Esophagus mucosa (tissue), 1 donor: ENCODE measurements around the gene CLCNKB. TPM values are rescaled to one million over a fixed set of nuclear protein-coding genes. Genes with fewer than 3 reads are reported as not detected.
"Not testable (repeated sequence)": the region's sequence is repeated elsewhere in the genome, so short reads cannot be mapped to it uniquely, and the experiment has no call there.

Experiments
- ATAC-seq: fragments of 200-7000 bp; cut with Tn5 transposase; one replicate; pipeline ENCODE4 v1.9.1; 2020
- total RNA-seq: library from RNA; stranded (reverse); gene quantifications from one replicate; pipeline ENCODE4 v1.2.4, GENCODE V29; 2023
- donor health status: DM: yes; HTN: yes; CAD: no.

CLCNKB gene
- total RNA-seq, 1 donor from 2014 or later: not detected

GRCh38 chr1:16061989-16062686, 18.6 kb downstream of the CLCNKB start:
- not testable (repeated sequence) for ATAC-seq

- not testable (repeated sequence) for ATAC-seq
Measured at GRCh38 chr1:16062687-16063075, 19.1 kb downstream of the CLCNKB start.

DNA sequence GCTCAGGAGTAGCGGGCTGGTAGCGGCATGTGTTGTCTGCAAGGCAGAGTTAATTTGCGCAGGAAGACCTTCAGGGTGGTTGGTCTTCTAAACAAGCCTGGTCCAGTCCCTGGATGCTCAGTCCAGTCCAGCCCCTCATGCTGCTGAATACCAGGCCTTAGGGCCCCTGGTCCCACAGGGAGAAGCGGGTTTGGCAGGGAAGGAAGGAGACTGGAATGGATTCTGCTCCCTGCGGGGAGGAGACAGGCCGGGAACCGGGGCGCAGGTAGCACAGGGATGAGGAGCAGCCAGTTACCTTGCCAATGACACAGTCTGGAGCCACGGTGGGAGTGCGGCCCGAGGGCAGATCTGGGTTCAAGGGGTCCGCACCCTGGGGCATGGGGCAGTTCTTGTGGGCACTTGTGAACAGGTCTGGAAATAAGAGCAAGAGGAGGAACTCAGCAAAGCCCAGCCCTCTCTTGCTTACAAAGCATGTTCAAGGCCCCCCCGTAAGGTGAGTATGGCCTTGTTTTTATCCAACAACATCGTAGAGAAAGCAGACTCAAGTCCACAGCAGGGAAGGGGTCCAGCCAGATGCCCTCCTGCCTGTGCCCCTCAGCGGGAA, 19.7 kb downstream of the CLCNKB start:
- no peak for ATAC-seq

GRCh38 chr1:16063921-16064320, 20.3 kb downstream of the CLCNKB start:
- no peak for ATAC-seq

- no peak for ATAC-seq
Measured at GRCh38 chr1:16064536-16065268, 21.1 kb downstream of the CLCNKB start.

DNA sequence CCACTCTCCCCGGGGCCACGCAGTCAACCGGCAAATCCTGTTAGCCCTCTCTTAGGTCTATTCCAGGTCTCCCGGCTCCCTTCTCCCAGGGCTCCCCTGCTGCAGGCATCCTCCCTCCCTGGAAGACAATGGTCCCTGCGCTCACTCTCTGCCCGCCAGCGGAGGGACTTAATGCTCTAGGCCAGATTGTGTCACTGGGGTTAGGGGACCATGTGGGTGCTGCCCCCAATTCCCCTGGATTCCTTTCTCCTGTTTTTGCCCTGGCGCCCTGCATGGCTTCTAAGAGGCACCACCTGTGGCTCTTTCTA, 21.6 kb downstream of the CLCNKB start:
- no peak for ATAC-seq

DNA sequence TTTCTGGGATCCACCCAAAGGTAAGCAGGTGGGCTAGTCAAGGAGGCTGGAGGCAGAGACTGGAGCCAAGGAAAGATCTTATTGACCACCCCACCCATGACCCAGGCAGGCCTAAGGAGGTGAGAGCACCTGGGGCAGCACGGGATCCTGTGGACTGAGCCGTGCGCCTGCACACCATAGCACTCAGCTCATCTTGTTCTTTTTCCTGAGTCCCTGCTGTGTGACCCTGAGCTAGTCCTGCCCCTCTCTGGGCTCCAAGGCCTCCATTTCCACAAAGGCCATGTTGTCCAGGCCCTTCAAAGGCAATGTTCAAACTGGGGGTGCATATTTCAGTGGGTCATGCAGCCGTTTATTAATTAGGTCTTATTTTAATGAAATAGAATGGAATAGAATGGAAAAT, 22.7 kb downstream of the CLCNKB start:
- ATAC-seq: no peak

DNA sequence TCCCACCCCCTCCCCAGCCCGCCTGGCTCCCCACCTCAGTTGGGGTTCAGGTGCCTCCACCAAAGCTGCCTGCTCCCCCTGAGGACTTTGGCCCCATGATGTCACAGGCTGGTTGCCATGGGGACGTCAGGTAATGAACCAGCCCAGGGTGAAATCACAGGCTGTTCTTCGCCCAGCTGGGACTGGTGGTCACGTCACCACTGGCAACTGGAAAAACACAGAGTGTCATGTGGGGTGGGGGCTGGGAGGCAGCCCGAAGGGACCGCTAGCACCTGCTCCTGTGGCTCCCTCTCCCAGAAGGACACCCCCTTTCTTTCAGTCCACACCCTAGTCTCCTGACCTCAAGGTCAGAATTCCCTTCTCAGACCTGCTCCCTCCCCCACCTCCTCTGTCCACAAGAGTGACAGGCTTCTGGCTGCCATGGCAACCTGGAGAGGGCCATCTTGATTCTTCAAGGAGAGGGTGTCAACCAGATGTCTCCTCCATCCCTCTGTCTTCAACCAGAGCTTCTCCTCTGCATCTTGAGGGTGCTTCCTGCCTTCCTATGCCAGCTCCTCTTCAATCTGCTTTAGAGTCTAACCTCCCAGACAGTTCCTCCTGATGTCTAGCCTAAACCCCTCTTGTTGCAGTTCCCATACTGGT, 23.7 kb downstream of the CLCNKB start:
- ATAC-seq: no peak

DNA sequence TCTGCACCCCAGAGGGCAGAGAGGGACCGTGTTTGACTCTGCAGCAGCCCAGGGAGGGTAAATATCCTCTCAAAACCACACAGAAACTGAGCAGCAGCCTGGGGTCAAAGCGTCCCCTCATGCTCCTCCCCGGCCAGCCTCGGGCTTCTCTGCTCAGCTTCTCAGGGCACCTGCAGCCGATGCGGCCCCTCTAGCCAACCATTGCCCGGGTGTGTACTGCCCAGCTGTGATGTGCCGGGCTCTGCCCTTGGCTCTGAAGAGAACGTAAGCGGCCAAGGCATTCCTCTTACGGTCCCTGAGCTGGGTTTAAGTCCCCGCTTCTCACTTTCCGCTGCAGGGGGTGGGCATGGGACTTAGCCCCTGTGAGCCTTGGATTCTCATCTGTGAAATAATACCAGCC, 24.4 kb downstream of the CLCNKB start:
- no peak for ATAC-seq

- ATAC-seq: peak; percentile 19
Measured at GRCh38 chr1:16068356-16069270, 25.0 kb downstream of the CLCNKB start.

GRCh38 chr1:16070640-16071355, 27.2 kb downstream of the CLCNKB start:
- no peak for ATAC-seq

DNA sequence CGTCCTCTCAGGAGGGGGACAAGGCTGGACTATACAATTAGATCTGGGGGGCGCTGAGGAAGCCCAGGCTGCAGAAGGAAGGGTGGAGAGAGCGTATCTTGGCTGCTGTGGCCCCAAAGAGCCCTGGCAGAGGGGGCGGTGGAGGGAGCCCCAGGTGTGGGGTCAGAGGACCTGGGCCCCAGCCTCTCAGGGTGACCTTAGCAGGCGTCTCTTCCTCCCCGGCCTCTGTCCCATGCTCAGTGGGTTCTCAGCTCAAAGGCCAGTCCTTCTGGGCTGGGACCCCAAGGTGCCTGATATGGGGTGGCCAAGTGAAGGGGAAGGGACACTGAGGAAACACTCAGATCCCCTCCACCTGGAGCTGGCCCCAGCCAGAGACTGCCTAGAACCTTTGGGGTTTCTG, 28.0 kb downstream of the CLCNKB start:
- ATAC-seq: no peak

DNA sequence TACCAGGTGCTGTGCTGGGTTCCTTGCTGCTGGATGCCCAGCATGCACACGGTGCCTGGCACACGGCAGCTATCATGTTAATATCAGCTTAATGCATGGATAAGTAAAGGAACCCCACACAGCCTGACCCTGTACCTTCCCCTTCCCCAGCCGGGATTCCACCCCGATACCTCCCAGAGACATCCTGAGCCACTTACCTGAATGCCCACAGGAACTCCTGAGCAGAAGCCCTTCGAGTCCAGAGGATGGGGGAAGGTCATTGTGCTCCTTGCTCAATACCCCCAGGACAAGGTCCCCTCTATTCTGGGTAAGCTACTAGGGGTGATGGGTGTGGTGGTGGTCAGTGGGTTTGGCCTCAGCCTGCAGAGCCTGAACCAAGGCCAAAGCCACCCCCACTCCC, 28.5 kb downstream of the CLCNKB start:
- no peak for ATAC-seq

- no peak for ATAC-seq
Measured at GRCh38 chr1:16072616-16073484, 29.3 kb downstream of the CLCNKB start.

DNA sequence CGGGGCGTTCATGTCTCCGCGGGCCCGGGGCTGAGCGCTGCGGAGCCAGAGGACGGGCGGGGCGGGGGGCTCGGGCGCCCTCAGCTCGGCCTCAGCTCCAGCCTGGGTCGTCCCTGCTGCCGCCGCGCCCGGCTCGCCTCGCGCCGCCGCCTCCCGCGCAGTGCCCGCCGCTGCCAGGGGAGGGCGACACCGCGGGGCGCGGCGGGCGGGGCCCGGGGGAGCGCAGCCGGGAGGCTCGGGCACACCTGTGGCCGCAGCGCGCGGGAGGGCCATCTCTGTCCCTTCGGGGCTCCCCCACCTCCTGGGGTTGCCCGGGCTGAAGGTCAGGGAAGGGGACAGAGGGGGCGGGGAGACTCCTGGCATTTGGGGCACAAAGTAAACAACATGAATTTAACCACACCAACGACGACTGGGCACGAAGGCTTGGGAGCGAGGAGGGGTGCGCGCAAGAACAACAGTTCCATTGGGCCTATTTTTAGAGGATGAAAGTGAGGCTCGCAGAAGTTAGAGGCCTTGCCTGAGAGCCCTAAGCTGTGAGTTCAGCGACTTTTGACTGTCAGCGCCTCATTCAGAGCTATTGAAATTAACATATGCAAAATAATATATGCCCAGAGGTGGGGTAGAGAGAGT, 30.0 kb downstream of the CLCNKB start, which contains the start of gene FAM131C:
FAM131C (minus strand) TSS at position 162 of the 630 bp plus-strand sequence. CDS start 209 bp downstream, outside the sequence.
- ATAC-seq: peak; percentile 21

DNA sequence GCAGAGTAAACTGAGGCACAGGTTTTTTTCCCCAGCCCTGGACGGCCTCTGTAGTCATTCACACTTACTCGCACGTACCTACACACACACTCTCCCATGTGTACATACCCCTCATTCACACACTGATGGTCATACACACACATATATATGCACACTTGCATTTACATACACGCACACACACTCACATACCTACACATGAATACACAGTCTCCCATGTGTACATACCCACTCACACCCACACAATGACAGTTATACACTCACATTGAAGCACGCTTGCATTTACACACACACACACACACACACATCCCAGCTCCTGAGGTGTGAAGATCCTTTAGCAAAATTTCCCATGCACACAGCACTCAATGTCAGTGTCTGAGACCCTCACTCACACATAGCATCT, 30.6 kb downstream of the CLCNKB start:
- ATAC-seq: no peak

GRCh38 chr1:16075337-16076030, 31.9 kb downstream of the CLCNKB start:
- no peak for ATAC-seq

DNA sequence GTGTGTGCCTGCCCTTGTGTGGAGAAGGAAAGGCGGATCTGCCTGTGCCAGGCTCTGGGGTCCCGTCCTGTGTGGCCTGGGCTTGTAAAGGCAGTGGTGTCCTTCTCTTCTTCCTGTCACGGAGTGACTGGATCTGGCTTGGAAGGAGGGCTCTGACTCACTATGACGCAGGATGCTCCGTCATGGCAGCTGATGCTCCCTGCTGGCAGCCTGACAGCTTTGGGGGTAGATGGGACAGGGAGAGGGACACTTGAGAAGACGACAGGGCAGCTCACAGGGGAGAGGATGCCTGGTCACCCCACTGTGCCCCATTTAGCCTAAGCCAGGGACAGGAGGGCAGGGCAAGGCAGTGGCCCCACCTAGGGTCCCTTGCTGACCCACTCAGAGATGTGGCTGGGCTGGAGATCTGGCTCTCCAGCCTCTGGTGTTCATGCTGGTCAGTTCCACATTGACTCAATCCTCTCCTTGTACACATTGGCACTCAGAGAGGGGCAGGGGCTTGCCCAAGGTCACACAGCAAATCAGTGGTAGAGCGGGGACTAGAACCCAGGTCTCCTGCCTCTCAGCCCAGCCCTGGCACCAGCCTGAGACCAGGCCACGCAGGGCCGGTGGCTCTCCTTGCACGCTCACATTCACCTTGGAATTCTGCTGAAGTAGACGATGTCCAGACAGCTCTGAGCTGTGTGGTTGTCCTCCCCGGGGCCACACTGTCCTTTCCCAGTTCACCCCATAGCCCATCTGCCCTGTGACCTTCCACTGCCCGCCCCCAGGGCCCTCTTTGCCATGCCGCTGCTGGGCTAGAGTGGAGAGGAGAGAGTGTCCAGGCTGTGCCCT, 32.7 kb downstream of the CLCNKB start:
- ATAC-seq: peak; percentile 49

- peak; percentile 67 for ATAC-seq
Measured at GRCh38 chr1:16076865-16077238, 33.3 kb downstream of the CLCNKB start.
